ENCODE data around the gene ZNF135. TPM values are rescaled to one million over a fixed set of nuclear protein-coding genes. Genes with fewer than 3 reads are reported as not detected.
A peak's percentile ranks its signal among the peaks of the same experiment; 100 is the strongest.

Gene ZNF135
- total RNA-seq, 4 donors from 2014 or later, result 6.2 to 18.6 (median 15.3) TPM

DNA sequence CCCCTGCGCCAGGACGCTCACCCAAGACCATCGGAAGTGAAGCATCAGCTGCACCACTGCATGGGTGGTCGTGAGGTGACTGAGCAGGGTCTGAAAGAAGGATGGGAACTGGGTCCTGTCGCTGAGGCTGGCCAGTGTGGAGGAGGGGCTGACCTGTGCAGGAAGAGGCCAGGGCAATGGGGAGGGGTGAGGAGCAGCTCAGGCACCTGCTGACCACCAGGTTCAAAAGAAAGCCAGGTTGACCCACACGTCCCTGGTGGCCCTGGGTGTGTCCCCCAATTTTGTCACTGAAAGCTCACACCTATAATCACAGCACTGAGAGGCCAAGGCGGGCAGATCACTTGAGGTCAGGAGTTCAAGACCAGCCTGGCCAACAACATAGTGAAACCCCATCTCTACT, 39.0 kb upstream of the ZNF135 start:
- Histone ChIP-seq H3K4me1 (no peaks in the 10 kb centered on the region), H3K9me3 (no peaks in the 10 kb centered on the region), H3K27ac (no peak overlapping the region), H3K4me3 (no peak overlapping the region), H3K36me3 (no peaks in the 10 kb centered on the region), H3K27me3 (no peaks in the 10 kb centered on the region)
- TF ChIP-seq, protein P1, sequence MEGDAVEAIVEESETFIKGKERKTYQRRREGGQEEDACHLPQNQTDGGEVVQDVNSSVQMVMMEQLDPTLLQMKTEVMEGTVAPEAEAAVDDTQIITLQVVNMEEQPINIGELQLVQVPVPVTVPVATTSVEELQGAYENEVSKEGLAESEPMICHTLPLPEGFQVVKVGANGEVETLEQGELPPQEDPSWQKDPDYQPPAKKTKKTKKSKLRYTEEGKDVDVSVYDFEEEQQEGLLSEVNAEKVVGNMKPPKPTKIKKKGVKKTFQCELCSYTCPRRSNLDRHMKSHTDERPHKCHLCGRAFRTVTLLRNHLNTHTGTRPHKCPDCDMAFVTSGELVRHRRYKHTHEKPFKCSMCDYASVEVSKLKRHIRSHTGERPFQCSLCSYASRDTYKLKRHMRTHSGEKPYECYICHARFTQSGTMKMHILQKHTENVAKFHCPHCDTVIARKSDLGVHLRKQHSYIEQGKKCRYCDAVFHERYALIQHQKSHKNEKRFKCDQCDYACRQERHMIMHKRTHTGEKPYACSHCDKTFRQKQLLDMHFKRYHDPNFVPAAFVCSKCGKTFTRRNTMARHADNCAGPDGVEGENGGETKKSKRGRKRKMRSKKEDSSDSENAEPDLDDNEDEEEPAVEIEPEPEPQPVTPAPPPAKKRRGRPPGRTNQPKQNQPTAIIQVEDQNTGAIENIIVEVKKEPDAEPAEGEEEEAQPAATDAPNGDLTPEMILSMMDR (IDR thresholded peaks at IDR 0.05), result no peak
- no peak for TF ChIP-seq POLR2A (IDR thresholded peaks at IDR 0.05)
- DNase-seq, result no peak
- intact Hi-C loops (cut with DNase I; ENCODE audit: low total_unique reads), result no loop called here

DNA sequence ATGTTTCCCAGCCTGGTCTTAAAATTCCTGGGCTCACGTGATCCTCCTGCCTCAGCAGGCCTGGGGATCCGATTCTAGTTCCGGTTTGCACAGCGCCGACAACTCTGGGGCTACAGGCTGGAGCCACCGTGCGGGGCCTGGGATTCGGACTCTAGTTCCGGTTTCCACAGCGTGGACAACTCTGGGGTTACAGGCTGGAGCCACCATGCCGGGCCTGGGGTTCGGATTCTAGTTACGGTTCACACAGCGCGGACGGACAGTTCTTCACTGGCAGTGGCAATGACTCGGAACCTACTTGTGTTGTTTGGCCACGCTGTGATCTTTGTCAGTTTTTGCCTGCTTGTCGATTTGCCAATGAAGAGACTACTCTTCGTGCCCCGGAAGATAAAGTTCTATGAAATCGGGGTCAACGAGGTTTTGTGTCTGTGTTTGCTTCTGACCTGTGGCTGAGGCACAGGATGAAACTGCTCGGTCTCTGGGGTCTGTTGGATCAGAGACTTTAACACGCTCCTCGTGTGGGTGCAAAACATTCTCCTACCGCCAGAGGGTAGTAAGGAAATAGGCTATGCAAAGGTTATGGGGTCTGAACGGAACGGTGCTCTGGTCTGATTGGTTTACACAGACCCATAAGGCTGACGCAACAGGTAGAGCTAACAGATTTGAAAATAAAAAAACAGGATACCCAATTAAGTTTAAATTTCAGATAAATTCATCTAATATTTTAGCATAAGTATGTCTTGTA, 37.4 kb upstream of the ZNF135 start:
- peak; percentile 61 to 78 for DNase-seq
- Histone ChIP-seq H3K36me3 (no peaks in the 10 kb centered on the region), H3K27ac (no peak overlapping the region), H3K4me1 (no peaks in the 10 kb centered on the region), H3K4me3 (no peak overlapping the region), H3K9me3 (no peaks in the 10 kb centered on the region), H3K27me3 (no peaks in the 10 kb centered on the region)
- TF ChIP-seq POLR2A (IDR thresholded peaks at IDR 0.05), result no peak
- TF ChIP-seq, protein P1 (IDR thresholded peaks at IDR 0.05), result peak; percentile 65 to 83 (median 73)
- intact Hi-C loops (cut with DNase I; ENCODE audit: low total_unique reads), result no loop called here

DNA sequence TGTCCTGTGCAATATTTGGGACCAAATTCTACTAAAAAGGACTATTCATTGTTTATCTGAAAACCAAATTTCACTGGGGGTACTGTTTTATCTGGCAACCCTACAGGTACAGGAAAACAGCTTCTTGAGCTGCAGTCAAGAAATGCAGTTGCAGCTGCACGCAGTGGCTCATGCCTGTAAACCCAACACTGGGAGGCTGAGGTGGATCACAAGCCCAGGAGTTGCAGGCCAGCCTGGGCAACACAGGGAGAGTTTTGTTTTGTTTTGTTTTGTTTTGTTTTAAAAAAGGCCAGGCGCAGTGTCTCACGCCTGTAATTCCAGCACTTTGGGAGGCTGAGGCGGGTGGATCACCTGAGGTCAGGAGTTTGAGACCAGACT, 36.8 kb upstream of the ZNF135 start:
- Histone ChIP-seq H3K36me3 (no peaks in the 10 kb centered on the region), H3K4me3 (no peak overlapping the region), H3K27me3 (no peaks in the 10 kb centered on the region), H3K27ac (no peak overlapping the region), H3K4me1 (no peaks in the 10 kb centered on the region), H3K9me3 (no peaks in the 10 kb centered on the region)
- no peak for DNase-seq
- TF ChIP-seq POLR2A (IDR thresholded peaks at IDR 0.05), result no peak
- TF ChIP-seq, protein P1 (IDR thresholded peaks at IDR 0.05), result no peak
- intact Hi-C loops (cut with DNase I; ENCODE audit: low total_unique reads), result no loop called here

DNA sequence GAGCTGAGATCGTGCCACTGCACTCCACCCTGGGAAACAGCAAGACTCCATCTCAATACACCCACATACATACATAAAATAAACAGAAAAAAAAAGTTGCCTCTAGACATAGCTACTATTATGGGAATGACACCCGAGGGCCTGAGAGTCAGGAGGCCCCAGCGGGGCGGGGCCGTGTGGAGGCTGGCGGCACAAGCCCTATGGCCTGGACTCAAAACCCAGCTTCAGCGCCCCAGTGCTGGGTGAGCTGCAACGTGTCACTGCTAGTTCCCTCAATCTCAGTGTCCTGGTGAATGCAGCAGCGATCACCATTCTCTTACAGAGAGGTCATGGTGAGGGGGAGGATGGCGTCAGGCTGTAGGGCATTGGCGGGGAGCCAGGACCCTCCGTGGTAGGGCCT, 34.4 kb upstream of the ZNF135 start:
- no peak overlapping the region for H3K4me3 ChIP-seq
- H3K9me3 ChIP-seq, result no peaks in the 10 kb centered on the region
- no peaks in the 10 kb centered on the region for H3K4me1 ChIP-seq
- H3K36me3 ChIP-seq, result no peaks in the 10 kb centered on the region
- TF ChIP-seq, protein P1 (IDR thresholded peaks at IDR 0.05), result no peak
- no peak for TF ChIP-seq POLR2A (IDR thresholded peaks at IDR 0.05)
- no peaks in the 10 kb centered on the region for H3K27me3 ChIP-seq
- no peak overlapping the region for H3K27ac ChIP-seq
- DNase-seq, result no peak
- intact Hi-C loops (cut with DNase I; ENCODE audit: low total_unique reads), result no loop called here

GRCh38 chr19:58033741-58034476, 25.2 kb upstream of the ZNF135 start, which contains the start of gene ZSCAN1:
TSS of gene ZSCAN1 (plus strand) at chr19:58034025. CDS start at chr19:58037837, 3,812 bp downstream.
- Histone ChIP-seq H3K4me1 (no peaks in the 10 kb centered on the region), H3K27ac (no peak within 1 kb of the TSS), H3K4me3 (peak within 1 kb of the TSS; percentile 17 to 31), H3K27me3 (no peaks in the 10 kb centered on the region), H3K36me3 (no peaks in the 10 kb centered on the region), H3K9me3 (peaks cover 0 to 4% of the 10 kb centered on the region in 2 donors)
- peak; percentile 67 to 72 for DNase-seq
- TF ChIP-seq, protein P1 (IDR thresholded peaks at IDR 0.05), result no peak
- TF ChIP-seq POLR2A (IDR thresholded peaks at IDR 0.05), result peak in 1 of 2 donors; percentile 60
- intact Hi-C loops (cut with DNase I; ENCODE audit: low total_unique reads), result no loop called here
